Hepatocyte (in vitro differentiated cells): Measurements from ENCODE around the gene LRMDA. TPM values are rescaled to one million over a fixed set of nuclear protein-coding genes. Genes with fewer than 3 reads are reported as not detected.

ENCODE experiments used
- DNase-seq: peaks from one replicate; pipeline ENCODE4 v3.0.0-alpha.2; 2016; ENCODE audit warnings: low spot score
- H2AFZ ChIP-seq: fragments of 200-600 bp; sonication (generic); 2 replicates; pipeline ENCODE4 v1.6.0; 2016; ENCODE audit warnings: antibody characterized with exemption, mild to moderate bottlenecking
- H3K27ac ChIP-seq: fragments of 200-600 bp; sonication (generic); 2 replicates; pipeline ENCODE4 v1.5.1; 2016; ENCODE audit warnings: mild to moderate bottlenecking
- H3K27me3 ChIP-seq: fragments of 200-600 bp; sonication (generic); 2 replicates; pipeline ENCODE4 v1.6.1; 2016
- H3K36me3 ChIP-seq: fragments of 200-600 bp; sonication (generic); replicated peaks from 2 replicates; pipeline ENCODE4 v1.5.1; 2016; ENCODE audit warnings: low read depth; ENCODE audit not compliant: insufficient read depth
- H3K4me1 ChIP-seq: fragments of 200-600 bp; sonication (generic); 2 replicates; pipeline ENCODE4 v1.5.1; 2016; ENCODE audit warnings: mild to moderate bottlenecking, moderate library complexity; ENCODE audit not compliant: insufficient read depth
- H3K4me2 ChIP-seq: fragments of 200-600 bp; sonication (generic); 2 replicates; pipeline ENCODE4 v1.6.0; 2016
- H3K4me3 ChIP-seq: fragments of 200-600 bp; sonication (generic); 2 replicates; pipeline ENCODE4 v1.5.1; 2016; ENCODE audit warnings: mild to moderate bottlenecking
- H3K79me2 ChIP-seq: fragments of 200-600 bp; sonication (generic); 2 replicates; pipeline ENCODE4 v1.6.0; 2017; ENCODE audit warnings: mild to moderate bottlenecking
- H3K9me2 ChIP-seq: fragments of 200-600 bp; sonication (generic); replicated peaks from 2 replicates; pipeline ENCODE4 v1.6.0; 2017; ENCODE audit warnings: mild to moderate bottlenecking; ENCODE audit not compliant: insufficient read depth
- H3K9me3 ChIP-seq: fragments of 200-600 bp; sonication (generic); 2 replicates; pipeline ENCODE4 v1.5.1; 2016; ENCODE audit warnings: low read depth, mild to moderate bottlenecking
- H4K20me1 ChIP-seq: fragments of 200-600 bp; sonication (generic); 2 replicates; pipeline ENCODE4 v1.6.0; 2016; ENCODE audit warnings: mild to moderate bottlenecking; ENCODE audit not compliant: insufficient read depth, poor library complexity, severe bottlenecking
- EZH2 ChIP-seq: fragments of 200-600 bp; sonication (generic); IDR thresholded peaks from 2 replicates; pipeline ENCODE4 v1.6.1; 2016; ENCODE audit warnings: antibody characterized with exemption, mild to moderate bottlenecking, borderline replicate concordance
- EZH2phosphoT487 ChIP-seq: fragments of 200-600 bp; sonication (generic); IDR thresholded peaks from one replicate; pipeline ENCODE4 v1.6.1; 2018; ENCODE audit warnings: antibody characterized with exemption, mild to moderate bottlenecking, low read depth, moderate library complexity; ENCODE audit not compliant: unreplicated experiment, severe bottlenecking
- WGBS: methylation state at CpG from one replicate; pipeline ENCODE4 v1.1.6; 2016; ENCODE audit warnings: low lambda C conversion rate; ENCODE audit errors: missing lambda C conversion rate; 5-methylcytosine and 5-hydroxymethylcytosine counted together
- polyA plus RNA-seq: library from polyadenylated mRNA; unstranded; fragments of >200 nt; fragmentation: Nextera tagmentation; extraction: Ambion mirVana; gene quantifications from 2 replicates; pipeline ENCODE4 v1.2.1, GENCODE V29; 2016
- total RNA-seq: library from RNA; depleted of rRNA; stranded (reverse); fragments of >200 nt; gene quantifications from 2 replicates; pipeline ENCODE4 v1.2.3, GENCODE V29; 2014
- TF ChIP-seq, protein P1 (sequence below): fragments of 200-600 bp; sonication (generic); IDR thresholded peaks from 2 replicates; pipeline ENCODE4 v1.5.1; 2016; ENCODE audit warnings: antibody characterized with exemption, mild to moderate bottlenecking; ENCODE audit not compliant: poor library complexity

The LRMDA gene
- total and polyA plus RNA-seq, 2 experiments from 2014 or later = 5.6 to 15.7 TPM

DNA sequence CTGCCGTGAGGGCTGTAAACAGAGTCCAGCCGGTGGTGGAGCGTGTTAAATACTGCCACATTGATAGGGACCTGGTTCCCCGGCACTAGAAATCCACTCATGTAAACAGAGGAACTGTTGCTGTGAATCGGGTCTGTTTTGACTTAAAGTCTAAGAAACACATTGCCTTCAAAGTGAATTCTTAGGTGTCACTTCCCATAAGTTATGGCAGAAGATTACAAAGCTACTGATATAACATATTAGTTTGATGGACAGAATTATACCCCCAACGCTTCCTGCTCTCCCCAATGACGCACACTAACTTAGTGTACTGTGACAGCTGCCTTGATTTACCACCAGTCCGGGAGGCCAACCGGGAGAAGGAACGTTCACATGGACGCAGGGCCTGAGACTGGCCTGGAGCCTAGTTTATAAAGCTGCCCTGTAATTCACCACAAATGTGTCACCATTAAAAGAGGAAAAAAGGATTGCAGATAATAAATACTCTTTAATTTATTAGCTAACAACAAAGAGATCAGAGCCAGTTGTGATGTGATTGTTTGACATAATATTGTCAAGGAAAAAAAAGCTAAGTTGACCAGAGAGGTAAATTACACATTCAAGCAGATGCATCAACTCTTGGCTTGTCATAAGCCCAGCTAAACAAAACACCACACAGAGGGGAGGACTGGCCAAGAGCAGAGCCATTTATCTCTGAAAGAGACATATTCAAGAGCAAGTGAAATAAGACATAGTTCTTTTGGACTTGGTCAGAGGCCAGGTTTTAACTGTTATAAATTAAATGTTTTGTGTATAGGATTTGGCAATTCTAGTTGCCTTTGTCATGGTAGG is 820.6 kb downstream of the LRMDA start:
- H3K79me2 ChIP-seq = no peaks in the 10 kb centered on the region
- H3K4me3 ChIP-seq = no peak overlapping the region
- H3K4me1 ChIP-seq = peaks cover 12% of the 10 kb centered on the region
- H3K9me3 ChIP-seq = no peaks in the 10 kb centered on the region
- no peaks in the 10 kb centered on the region for H3K36me3 ChIP-seq
- no peaks in the 10 kb centered on the region for H3K27me3 ChIP-seq
- WGBS = 25% methylated on average over 11 of the region's 11 CpGs
- peak overlapping the region; percentile 77 for H3K27ac ChIP-seq
- no peaks in the 10 kb centered on the region for H3K9me2 ChIP-seq
- H2AFZ ChIP-seq = no peak overlapping the region
- H4K20me1 ChIP-seq = no peaks in the 10 kb centered on the region
- peak; percentile 81 for DNase-seq
- peak overlapping the region; percentile 40 for H3K4me2 ChIP-seq
- TF ChIP-seq, protein P1, sequence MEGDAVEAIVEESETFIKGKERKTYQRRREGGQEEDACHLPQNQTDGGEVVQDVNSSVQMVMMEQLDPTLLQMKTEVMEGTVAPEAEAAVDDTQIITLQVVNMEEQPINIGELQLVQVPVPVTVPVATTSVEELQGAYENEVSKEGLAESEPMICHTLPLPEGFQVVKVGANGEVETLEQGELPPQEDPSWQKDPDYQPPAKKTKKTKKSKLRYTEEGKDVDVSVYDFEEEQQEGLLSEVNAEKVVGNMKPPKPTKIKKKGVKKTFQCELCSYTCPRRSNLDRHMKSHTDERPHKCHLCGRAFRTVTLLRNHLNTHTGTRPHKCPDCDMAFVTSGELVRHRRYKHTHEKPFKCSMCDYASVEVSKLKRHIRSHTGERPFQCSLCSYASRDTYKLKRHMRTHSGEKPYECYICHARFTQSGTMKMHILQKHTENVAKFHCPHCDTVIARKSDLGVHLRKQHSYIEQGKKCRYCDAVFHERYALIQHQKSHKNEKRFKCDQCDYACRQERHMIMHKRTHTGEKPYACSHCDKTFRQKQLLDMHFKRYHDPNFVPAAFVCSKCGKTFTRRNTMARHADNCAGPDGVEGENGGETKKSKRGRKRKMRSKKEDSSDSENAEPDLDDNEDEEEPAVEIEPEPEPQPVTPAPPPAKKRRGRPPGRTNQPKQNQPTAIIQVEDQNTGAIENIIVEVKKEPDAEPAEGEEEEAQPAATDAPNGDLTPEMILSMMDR = no peak
- TF ChIP-seq EZH2phosphoT487 = peak; percentile 52

DNA sequence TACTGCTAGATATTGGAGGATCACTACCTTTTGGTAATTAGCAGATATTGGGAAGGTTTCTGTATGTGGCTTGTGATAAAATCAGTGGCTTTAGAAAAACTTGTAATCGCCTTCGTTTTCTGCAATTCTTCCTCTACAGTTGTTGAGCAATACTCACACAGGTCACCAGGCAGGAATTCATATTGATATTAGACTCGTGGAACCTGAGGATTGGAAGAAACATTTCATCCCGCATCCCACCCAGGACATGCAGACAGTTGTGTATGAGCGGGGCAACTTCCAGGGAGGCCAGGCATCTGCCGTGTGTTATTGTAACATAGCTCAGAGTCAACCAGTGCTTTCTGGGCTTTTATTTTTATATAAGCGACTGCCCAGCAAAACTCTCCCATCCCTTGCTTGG is 821.3 kb downstream of the LRMDA start:
- no peaks in the 10 kb centered on the region for H3K36me3 ChIP-seq
- no peaks in the 10 kb centered on the region for H3K27me3 ChIP-seq
- H3K9me3 ChIP-seq = no peaks in the 10 kb centered on the region
- no peak overlapping the region for H3K4me3 ChIP-seq
- DNase-seq = no peak
- WGBS = 68% methylated on average over 7 of the region's 7 CpGs
- H3K4me1 ChIP-seq = peaks cover 12% of the 10 kb centered on the region
- H3K79me2 ChIP-seq = no peaks in the 10 kb centered on the region
- H3K4me2 ChIP-seq = no peak overlapping the region
- no peaks in the 10 kb centered on the region for H3K9me2 ChIP-seq
- no peaks in the 10 kb centered on the region for H4K20me1 ChIP-seq
- H3K27ac ChIP-seq = peak overlapping the region; percentile 48
- H2AFZ ChIP-seq = no peak overlapping the region
- TF ChIP-seq, protein P1 = no peak
- TF ChIP-seq EZH2 (no peak), EZH2phosphoT487 (no peak)

DNA sequence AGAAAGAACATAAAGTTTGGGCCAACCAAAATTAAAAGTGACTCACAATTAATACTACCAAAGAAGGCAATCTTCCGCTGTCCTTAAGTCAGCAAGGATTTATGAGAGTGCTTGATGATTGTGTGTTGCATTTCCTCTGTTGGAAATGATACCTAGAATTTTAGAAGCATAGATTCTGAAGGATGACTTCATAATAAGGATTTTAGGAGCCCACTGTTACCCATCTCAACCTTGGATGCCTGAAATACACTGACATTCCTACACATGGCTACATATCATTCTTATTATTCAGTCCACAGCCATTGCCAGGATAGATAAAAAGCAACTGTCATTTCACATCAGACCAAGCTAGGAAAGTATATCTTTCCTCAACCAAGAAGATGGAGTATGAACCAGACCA is 823.8 kb downstream of the LRMDA start:
- no peak overlapping the region for H3K4me3 ChIP-seq
- peaks cover 12% of the 10 kb centered on the region for H3K4me1 ChIP-seq
- DNase-seq = no peak
- H3K4me2 ChIP-seq = no peak overlapping the region
- H3K36me3 ChIP-seq = no peaks in the 10 kb centered on the region
- no peaks in the 10 kb centered on the region for H3K9me3 ChIP-seq
- WGBS = 95% methylated on average over 1 of the region's 1 CpG
- no peak overlapping the region for H3K27ac ChIP-seq
- H3K9me2 ChIP-seq = no peaks in the 10 kb centered on the region
- no peaks in the 10 kb centered on the region for H3K79me2 ChIP-seq
- no peak overlapping the region for H2AFZ ChIP-seq
- no peaks in the 10 kb centered on the region for H4K20me1 ChIP-seq
- TF ChIP-seq, protein P1 = no peak
- no peak for TF ChIP-seq EZH2phosphoT487
- no peak for TF ChIP-seq EZH2
- no peaks in the 10 kb centered on the region for H3K27me3 ChIP-seq
